GM19351 (cell line): ENCODE measurements around the gene PDE2A.
A peak's percentile ranks its signal among the peaks of the same experiment; 100 is the strongest.

Experiments
- ATAC-seq: cut with Tn5 transposase; IDR thresholded peaks from one replicate; pipeline ENCODE4 v1.9.1; 2021; ENCODE audit warnings: mild to moderate bottlenecking, moderate library complexity; ENCODE audit not compliant: unreplicated experiment

PDE2A gene

GRCh38 chr11:72673943-72674828, at the start of gene PDE2A:
PDE2A (minus strand) TSS chr11:72674422; CDS start chr11:72674207, 215 bp downstream.
- no peak for ATAC-seq

GRCh38 chr11:72723508-72723907, 49.3 kb upstream of the PDE2A start:
- no peak for ATAC-seq

- ATAC-seq, result peak; percentile 80
Measured at GRCh38 chr11:72722050-72722748, 48.0 kb upstream of the PDE2A start.

GRCh38 chr11:72721689-72722049, 47.4 kb upstream of the PDE2A start:
- no peak for ATAC-seq

- ATAC-seq, result no peak
Measured at GRCh38 chr11:72721276-72721675, 47.1 kb upstream of the PDE2A start.

GRCh38 chr11:72720784-72721183, 46.6 kb upstream of the PDE2A start:
- ATAC-seq, result no peak

- ATAC-seq, result no peak
Measured at GRCh38 chr11:72720047-72720446, 45.8 kb upstream of the PDE2A start.

GRCh38 chr11:72719551-72719950, 45.3 kb upstream of the PDE2A start:
- no peak for ATAC-seq

GRCh38 chr11:72719144-72719543, 44.9 kb upstream of the PDE2A start:
- no peak for ATAC-seq

- ATAC-seq, result no peak
Measured at GRCh38 chr11:72718101-72718501, 43.9 kb upstream of the PDE2A start.

- ATAC-seq, result no peak
Measured at GRCh38 chr11:72716788-72717435, 42.7 kb upstream of the PDE2A start.

GRCh38 chr11:72716290-72716689, 42.1 kb upstream of the PDE2A start:
- ATAC-seq, result no peak

- ATAC-seq, result no peak
Measured at GRCh38 chr11:72712841-72713240, 38.6 kb upstream of the PDE2A start.

GRCh38 chr11:72712168-72712751, 38.0 kb upstream of the PDE2A start:
- ATAC-seq, result no peak

- ATAC-seq, result no peak
Measured at GRCh38 chr11:72711141-72711540, 36.9 kb upstream of the PDE2A start.

- no peak for ATAC-seq
Measured at GRCh38 chr11:72710278-72710677, 36.1 kb upstream of the PDE2A start.

GRCh38 chr11:72709478-72710238, 35.4 kb upstream of the PDE2A start:
- ATAC-seq, result no peak

- ATAC-seq, result no peak
Measured at GRCh38 chr11:72707032-72707431, 32.8 kb upstream of the PDE2A start.

- ATAC-seq, result no peak
Measured at GRCh38 chr11:72706579-72706978, 32.4 kb upstream of the PDE2A start.
